GM12892 (cell line): Measurements from ENCODE around the gene CCDC154.

Experiments used
- POLR2A ChIP-seq: IDR thresholded peaks from 2 replicates; pipeline ENCODE4 v1.6.1; 2011; ENCODE audit warnings: low read depth, low read length, control low read depth
- POLR2AphosphoS5 ChIP-seq: IDR thresholded peaks from 2 replicates; pipeline ENCODE4 v1.6.1; 2011; ENCODE audit warnings: low read depth, low read length, control low read depth
- TAF1 ChIP-seq: IDR thresholded peaks from 2 replicates; pipeline ENCODE4 v1.6.1; 2011; ENCODE audit warnings: low read depth, mild to moderate bottlenecking, control low read depth, low read length, borderline replicate concordance

- TF ChIP-seq POLR2A (no peak), POLR2AphosphoS5 (no peak), TAF1 (no peak)
These were observed 37.8 kb upstream of the CCDC154 start for GRCh38 chr16:1481906-1482835.
